ENCODE measurements around the gene ADGB. TPM values are rescaled to one million over a fixed set of nuclear protein-coding genes. Genes with fewer than 3 reads are reported as not detected.
A peak's percentile ranks its signal among the peaks of the same experiment; 100 is the strongest.

ADGB gene
- total RNA-seq, 1 experiment from 2014 or later = not detected

DNA sequence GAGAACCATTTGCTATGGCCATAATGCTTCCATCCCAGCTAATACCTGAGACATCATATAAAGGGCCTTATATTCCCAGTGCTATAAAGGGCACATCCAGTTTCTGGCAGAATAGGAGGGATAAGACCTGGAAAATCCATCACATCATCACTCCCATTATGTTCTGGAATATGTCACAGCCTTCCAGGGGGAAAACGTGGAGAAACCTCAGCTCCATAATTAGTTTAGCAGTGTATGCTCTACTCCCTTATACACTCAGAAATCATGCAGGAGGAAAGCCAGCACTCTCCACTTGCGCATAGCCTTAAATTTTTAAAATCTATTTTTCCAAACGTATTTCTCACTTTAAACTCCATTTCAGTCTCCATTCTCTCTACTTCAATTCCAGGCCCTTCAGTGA lies 140.9 kb downstream of the ADGB start:
- Histone ChIP-seq H4K20me1 (ENCODE audit: low read length) (no peaks in the 10 kb centered on the region), H3K36me3 (ENCODE audit: low read depth, low read length) (no peaks in the 10 kb centered on the region), H3K79me2 (ENCODE audit: low read length) (no peaks in the 10 kb centered on the region), H2AFZ (ENCODE audit: low read length) (no peak overlapping the region), H3K27ac (ENCODE audit: low read length) (no peak overlapping the region), H3K27me3 (ENCODE audit: low read length) (peaks cover 10% of the 10 kb centered on the region; the same call in 1 of the 2 replicates), H3K4me1 (ENCODE audit: insufficient read depth, low read length) (no peaks in the 10 kb centered on the region), H3F3A (ENCODE audit: low read length, unreplicated experiment) (no peaks in the 10 kb centered on the region), H3K4me3 (ENCODE audit: low read length) (no peak overlapping the region), H3K4me2 (ENCODE audit: low read length) (no peak overlapping the region), H3K9ac (ENCODE audit: low read length) (no peak overlapping the region), H3K9me3 (ENCODE audit: low read length) (no peaks in the 10 kb centered on the region), H3K9me2 (replicated peaks; ENCODE audit: low read length) (no peaks in the 10 kb centered on the region)
- TF ChIP-seq EZH2 (IDR thresholded peaks at IDR 0.05; ENCODE audit: low read length, unreplicated experiment) = no peak
- no peak for TF ChIP-seq EZH2phosphoT487 (IDR thresholded peaks at IDR 0.05; ENCODE audit: borderline replicate concordance, low read length)
- TF ChIP-seq, protein P1, sequence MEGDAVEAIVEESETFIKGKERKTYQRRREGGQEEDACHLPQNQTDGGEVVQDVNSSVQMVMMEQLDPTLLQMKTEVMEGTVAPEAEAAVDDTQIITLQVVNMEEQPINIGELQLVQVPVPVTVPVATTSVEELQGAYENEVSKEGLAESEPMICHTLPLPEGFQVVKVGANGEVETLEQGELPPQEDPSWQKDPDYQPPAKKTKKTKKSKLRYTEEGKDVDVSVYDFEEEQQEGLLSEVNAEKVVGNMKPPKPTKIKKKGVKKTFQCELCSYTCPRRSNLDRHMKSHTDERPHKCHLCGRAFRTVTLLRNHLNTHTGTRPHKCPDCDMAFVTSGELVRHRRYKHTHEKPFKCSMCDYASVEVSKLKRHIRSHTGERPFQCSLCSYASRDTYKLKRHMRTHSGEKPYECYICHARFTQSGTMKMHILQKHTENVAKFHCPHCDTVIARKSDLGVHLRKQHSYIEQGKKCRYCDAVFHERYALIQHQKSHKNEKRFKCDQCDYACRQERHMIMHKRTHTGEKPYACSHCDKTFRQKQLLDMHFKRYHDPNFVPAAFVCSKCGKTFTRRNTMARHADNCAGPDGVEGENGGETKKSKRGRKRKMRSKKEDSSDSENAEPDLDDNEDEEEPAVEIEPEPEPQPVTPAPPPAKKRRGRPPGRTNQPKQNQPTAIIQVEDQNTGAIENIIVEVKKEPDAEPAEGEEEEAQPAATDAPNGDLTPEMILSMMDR (conservative IDR thresholded peaks at IDR 0.05; ENCODE audit: low read depth, low read length) = no peak
- ChIA-PET CTCF (no interaction called here), POLR2A (ENCODE audit: unreplicated experiment) (no interaction called here)
- DNase-seq = no peak
- ATAC-seq = no peak
- intact Hi-C loops (cut with micrococcal nuclease) = no loop called here
- no TSS peak for BruUV-seq (replicated peaks)

DNA sequence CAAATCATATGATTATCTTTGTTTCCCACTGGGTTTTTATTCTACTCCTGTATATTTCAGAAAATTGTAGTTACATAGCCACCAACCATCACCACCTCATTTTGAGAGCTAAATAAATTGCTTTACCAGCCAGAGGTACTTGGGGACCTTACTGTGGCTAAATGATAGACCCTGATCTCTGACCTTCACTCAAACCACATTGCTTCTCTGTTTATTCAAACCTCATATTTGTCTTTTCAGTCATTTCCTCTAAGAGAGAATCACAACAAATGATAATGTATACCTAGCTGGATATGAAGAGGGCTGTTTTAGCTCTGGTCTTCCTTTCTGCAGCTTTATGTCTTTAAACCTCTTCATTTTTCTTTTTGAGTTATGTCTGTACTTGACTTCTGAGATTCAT lies 142.8 kb downstream of the ADGB start:
- ChIA-PET POLR2A (ENCODE audit: unreplicated experiment) (interaction anchor here (0.6 kb wide), 1 partner anchor 171 kb away, joined by 4 read pairs; no protein-coding TSS in a partner anchor), CTCF (no interaction called here)
- H3K4me1 ChIP-seq (ENCODE audit: insufficient read depth, low read length) = no peaks in the 10 kb centered on the region
- H3K9me2 ChIP-seq (replicated peaks; ENCODE audit: low read length) = no peaks in the 10 kb centered on the region
- no peak for ATAC-seq
- H3K9ac ChIP-seq (ENCODE audit: low read length) = no peak overlapping the region
- no peaks in the 10 kb centered on the region for H4K20me1 ChIP-seq (ENCODE audit: low read length)
- H3K9me3 ChIP-seq (ENCODE audit: low read length) = no peaks in the 10 kb centered on the region
- intact Hi-C loops (cut with micrococcal nuclease) = no loop called here
- no peak overlapping the region for H3K4me3 ChIP-seq (ENCODE audit: low read length)
- H3K27me3 ChIP-seq (ENCODE audit: low read length) = peaks cover 3% of the 10 kb centered on the region; the same call in 1 of the 2 replicates
- DNase-seq = peak; percentile 6
- BruUV-seq (replicated peaks) = no TSS peak
- no peak overlapping the region for H2AFZ ChIP-seq (ENCODE audit: low read length)
- no peak for TF ChIP-seq EZH2phosphoT487 (IDR thresholded peaks at IDR 0.05; ENCODE audit: borderline replicate concordance, low read length)
- TF ChIP-seq, protein P1 (conservative IDR thresholded peaks at IDR 0.05; ENCODE audit: low read depth, low read length) = no peak
- no peak for TF ChIP-seq EZH2 (IDR thresholded peaks at IDR 0.05; ENCODE audit: low read length, unreplicated experiment)
- H3K36me3 ChIP-seq (ENCODE audit: low read depth, low read length) = no peaks in the 10 kb centered on the region
- H3K79me2 ChIP-seq (ENCODE audit: low read length) = no peaks in the 10 kb centered on the region
- H3K4me2 ChIP-seq (ENCODE audit: low read length) = no peak overlapping the region
- H3K27ac ChIP-seq (ENCODE audit: low read length) = no peak overlapping the region
- H3F3A ChIP-seq (ENCODE audit: low read length, unreplicated experiment) = no peaks in the 10 kb centered on the region

GRCh38 chr6:146753306-146753705 lies 154.5 kb downstream of the ADGB start:
- DNase-seq (no peak), ATAC-seq (no peak)
- Histone ChIP-seq H3K36me3 (ENCODE audit: low read depth, low read length) (no peaks in the 10 kb centered on the region), H3K4me3 (ENCODE audit: low read length) (no peak overlapping the region), H3K4me1 (ENCODE audit: insufficient read depth, low read length) (no peaks in the 10 kb centered on the region), H2AFZ (ENCODE audit: low read length) (no peak overlapping the region), H3K4me2 (ENCODE audit: low read length) (no peak overlapping the region), H3K27me3 (ENCODE audit: low read length) (peaks cover 12% of the 10 kb centered on the region), H3K27ac (ENCODE audit: low read length) (no peak overlapping the region), H4K20me1 (ENCODE audit: low read length) (no peaks in the 10 kb centered on the region), H3K9me3 (ENCODE audit: low read length) (no peaks in the 10 kb centered on the region), H3F3A (ENCODE audit: low read length, unreplicated experiment) (no peaks in the 10 kb centered on the region), H3K79me2 (ENCODE audit: low read length) (no peaks in the 10 kb centered on the region), H3K9ac (ENCODE audit: low read length) (no peak overlapping the region), H3K9me2 (replicated peaks; ENCODE audit: low read length) (no peaks in the 10 kb centered on the region)
- CTCF ChIA-PET = no interaction called here
- intact Hi-C loops (cut with micrococcal nuclease) = no loop called here
- no peak for TF ChIP-seq EZH2phosphoT487 (IDR thresholded peaks at IDR 0.05; ENCODE audit: borderline replicate concordance, low read length)
- TF ChIP-seq, protein P1 (conservative IDR thresholded peaks at IDR 0.05; ENCODE audit: low read depth, low read length) = no peak
- TF ChIP-seq EZH2 (IDR thresholded peaks at IDR 0.05; ENCODE audit: low read length, unreplicated experiment) = no peak
- BruUV-seq (replicated peaks) = no TSS peak
- POLR2A ChIA-PET (ENCODE audit: unreplicated experiment) = no interaction called here
